ENCODE measurements around the gene HMX1.

The HMX1 gene

DNA sequence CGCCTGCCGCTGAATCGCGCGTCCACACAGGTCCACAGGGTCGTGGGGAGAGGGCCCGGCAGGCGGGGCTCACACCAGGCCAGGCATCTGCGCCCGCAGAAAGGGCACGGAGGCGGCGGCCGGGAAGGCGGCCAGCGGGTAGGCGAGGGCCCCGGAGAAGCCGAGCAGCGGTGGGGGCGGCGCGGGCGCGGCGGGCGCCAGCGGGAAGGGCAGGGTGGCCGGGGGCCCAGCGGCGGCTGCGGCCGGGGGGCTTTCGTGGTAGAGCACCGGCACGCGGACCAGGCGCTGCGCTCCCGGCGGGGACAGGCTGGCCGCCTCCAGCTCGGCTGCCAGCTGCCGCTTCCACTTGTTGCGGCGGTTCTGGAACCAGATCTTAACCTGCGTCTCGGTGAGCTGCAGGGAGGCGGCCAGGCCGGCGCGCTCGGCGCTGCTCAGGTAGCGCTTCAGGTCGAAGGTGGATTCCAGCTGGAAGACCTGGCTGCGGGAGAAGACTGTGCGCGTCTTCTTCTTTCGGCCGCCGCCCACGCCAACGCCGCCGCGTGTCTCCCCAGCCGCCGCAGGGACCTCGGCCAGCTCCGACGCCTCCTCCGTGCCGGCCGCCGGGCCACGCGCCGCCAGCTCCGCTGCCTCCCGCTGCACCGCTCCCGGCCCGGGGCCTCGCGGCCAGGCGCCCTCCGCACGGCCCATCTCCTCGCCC lies 3.9 kb downstream of the HMX1 start:
- no peak for DNase-seq

DNA sequence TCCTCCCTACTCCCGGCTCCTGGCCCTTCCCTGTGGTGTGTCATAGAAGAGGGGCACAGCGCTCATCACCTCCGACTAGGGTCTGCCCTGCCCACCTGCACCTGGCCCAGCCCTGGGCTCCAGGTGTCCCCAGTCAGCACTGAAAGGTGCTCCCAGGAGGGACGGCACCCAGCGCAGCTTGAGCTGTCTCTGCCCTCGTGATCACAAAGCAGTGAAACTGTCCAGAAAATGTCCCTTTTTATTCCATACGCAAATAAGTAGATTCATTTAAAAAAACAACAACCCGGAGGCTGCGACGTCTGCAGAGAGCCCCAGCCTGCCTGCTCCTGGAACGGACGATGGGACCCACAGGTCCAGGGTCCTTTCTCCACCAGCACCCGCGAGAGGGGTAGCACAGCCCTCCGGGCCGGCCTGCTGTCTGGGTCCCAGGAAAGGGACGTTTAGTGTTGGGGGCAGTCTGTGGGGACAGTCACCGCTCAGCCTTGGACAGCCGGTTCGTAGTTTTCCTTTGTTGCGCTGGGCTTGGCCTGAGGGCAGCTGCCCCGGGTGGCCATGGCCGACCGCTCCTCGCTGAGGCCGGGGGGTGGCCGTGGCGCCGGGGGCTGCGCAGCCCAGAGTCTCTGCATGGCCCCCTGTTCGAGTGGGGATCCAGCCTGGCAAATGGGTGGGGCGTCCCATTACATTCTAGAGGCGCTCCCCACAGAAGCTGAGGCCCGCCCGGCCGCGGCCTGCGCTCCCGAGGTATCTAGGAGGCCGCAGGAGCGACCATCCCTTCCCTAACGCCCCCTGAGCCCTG lies 4.6 kb downstream of the HMX1 start:
- no peak for DNase-seq

DNA sequence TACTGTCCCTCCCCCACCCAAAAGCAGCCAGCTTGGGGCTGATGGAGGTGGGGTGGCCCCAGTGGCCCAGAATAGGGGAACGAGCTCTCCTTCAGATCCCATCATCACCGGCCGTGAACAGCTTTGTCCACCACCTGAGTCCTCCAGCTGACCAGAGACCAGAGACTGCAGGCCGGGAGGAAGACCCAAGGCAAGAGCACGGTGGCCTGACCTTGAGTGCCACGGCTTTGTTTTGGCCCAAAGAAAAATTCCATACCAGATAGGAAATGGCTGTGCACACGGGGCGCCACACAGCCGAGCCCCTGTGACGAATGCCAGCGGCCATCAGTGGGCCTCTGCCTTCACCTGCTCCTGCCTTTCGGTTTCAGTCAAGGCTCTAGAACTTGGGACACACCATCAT lies 5.2 kb downstream of the HMX1 start:
- no peak for DNase-seq

DNA sequence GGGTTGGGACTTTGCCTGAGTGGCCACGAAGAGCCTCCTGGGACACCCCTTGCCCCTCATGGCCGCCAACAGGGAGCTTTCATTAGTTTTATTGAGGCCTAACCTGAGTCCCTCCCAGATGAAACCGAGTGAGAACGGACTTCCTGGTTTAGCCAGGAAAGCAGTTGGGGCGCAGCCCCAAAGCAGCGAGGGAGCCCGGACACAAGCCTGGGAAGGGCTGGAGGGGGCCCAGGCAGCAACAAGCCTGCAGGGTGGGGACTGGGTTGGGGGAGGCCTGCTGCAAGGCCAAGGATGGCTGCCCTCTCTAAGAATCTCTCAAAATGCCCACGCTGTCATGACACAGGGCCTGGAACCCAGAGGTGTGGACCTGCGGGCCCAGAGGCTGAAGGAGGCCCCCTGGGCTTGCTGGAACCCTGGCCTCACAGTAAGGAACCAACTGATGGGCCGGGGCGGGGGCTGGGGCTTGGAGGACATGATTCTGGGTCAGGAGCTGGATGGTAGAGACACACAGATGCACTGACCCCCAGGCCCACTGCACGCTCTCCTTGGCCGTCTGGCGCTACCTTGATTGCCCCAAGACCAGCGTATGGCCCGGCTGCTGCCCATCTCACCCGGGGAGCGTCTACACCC lies 5.8 kb downstream of the HMX1 start:
- DNase-seq, result no peak

DNA sequence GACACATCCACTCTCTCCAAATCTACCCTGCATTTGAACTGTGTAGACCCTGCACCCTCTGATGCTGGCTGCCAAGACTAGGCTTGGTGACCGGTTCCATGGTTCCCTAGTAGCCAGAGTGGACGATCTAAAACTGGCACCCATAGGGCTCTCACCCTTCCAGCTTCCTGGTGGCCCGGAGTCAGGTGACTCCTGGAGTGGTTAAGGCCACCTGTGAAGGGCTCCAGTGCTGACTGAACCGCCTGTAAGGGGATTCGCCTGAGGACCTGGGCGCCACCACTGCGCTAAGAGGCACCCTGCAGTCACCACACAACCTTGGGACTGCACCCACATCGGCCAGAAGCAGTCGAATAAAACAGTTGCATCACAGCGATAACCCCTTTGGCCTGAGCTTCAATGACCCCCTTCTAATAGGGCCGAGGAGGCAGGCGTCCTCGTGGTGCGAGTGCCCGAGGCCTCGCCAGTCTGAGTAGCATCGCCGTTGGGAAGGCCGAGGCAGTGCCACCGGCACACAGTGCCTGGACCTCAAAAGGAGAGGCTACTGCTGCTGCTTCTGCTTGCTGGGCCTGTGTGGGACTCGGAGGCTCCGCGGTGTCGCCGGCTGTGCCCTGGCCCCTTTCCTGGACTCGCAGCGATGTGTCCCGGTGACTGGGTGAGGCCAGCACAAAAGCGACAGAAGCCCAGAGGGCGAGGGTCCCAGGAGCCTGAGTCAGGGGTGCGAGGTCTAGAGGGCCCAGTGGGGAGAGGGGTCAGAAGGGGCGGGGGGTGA lies 6.5 kb downstream of the HMX1 start:
- DNase-seq, result no peak

DNA sequence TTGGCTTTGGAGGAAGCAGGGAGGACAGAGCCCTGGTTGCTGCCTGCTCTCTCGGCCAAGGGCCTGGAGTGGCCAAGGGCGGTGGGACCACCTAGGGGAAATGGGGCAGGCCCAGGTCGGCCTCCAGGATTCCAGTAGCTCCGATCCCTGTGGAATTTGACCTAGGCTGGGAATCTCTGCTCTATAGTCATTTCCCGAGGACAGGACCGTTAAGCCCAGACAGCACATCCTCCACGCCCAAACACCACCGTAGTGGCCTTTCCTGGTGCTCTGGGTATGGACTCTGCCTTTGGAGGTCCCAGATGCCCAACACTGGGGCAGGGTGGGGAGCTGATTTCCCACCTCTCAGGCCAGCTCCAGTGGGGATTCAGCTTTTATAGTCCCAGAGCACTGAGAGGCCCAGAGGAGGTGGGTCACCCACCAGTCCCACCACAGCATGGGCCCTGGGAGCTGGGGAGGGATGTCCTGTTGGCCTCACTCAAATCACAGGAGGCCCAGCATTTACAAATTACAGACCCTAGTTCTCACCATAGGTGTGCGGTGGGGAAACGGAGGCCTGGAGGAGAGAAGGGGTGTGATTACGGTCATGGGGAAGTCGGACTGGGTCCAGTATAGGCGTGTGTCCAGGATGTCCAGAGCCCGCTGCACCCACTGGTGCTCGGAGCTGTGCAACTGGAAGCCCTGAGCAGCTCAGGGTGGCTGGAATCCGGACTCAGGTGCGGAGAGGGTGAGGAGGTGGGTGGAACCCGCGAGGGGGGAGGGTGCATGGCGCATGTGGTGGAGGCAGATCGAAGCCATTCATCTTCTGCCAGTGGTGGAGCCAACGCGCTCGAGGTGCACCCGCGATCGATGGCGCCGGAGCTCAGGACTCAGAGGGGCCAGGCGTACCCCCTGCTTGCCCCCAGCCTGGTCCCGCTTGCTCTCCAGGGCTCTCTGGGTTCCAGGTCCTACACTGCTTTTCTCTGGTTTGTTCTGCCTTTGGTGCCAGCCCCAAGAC lies 7.7 kb downstream of the HMX1 start:
- no peak for DNase-seq

DNA sequence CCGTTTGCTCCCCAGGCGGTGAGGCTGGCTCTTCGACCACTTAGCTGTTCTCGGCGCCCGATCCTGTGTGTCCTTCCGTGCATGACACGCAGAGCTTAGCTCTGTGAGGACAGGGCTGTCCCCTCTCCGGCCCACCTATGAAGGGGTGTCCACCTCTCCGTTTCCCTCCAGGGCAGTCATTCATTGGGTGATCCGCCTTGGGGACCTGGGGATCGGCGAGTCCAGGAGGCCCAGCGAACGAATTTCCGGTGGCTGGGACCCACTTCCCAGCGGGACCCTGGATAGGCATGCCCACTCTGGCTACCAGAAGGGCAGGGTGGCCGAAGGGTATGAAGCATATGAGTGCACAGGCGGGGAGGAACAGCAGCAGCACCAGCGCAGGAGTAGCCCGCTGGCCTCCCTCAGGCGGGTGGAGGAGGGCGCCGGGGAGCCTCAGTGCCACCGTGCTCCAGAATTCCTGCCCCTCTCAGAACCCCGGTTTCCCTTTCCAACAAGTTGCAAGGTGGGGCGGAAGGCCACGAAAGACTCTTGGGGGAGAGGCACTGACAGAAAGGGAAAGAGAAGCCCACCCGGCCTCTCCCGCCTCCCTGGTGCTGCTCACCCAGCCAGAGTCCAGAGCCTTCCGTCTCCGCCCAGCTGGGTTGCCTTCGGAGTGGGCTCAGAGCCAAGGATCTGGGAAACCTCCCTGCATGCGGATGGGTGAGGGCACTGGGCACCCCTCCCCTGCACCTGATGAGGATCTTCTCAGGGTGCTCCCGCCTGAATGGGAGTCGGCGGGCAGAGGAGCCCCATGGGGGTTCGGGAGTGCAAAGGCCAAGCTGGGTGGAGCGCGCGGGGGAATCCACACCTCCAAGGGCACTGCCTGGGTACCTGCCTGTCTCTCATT lies 8.6 kb downstream of the HMX1 start:
- DNase-seq, result peak; percentile 13

DNA sequence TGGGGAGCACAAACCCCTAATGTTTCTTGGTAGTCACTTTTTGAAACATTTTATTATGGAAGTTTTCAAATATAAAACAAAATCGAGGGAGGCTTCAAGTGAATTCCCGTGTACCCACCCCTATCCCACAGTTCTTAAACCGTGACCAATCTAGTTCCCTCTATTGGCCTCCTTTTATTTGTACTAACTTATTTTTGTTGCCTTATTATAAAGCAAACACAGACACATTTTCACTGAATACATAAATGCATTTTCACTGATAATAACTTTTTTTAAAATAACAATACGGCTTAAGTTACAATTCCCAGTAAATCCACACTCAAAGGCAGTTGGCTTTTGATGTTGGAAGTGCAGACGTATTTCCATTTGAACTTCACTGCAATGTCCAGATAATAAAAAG lies 9.3 kb downstream of the HMX1 start:
- DNase-seq, result no peak

DNA sequence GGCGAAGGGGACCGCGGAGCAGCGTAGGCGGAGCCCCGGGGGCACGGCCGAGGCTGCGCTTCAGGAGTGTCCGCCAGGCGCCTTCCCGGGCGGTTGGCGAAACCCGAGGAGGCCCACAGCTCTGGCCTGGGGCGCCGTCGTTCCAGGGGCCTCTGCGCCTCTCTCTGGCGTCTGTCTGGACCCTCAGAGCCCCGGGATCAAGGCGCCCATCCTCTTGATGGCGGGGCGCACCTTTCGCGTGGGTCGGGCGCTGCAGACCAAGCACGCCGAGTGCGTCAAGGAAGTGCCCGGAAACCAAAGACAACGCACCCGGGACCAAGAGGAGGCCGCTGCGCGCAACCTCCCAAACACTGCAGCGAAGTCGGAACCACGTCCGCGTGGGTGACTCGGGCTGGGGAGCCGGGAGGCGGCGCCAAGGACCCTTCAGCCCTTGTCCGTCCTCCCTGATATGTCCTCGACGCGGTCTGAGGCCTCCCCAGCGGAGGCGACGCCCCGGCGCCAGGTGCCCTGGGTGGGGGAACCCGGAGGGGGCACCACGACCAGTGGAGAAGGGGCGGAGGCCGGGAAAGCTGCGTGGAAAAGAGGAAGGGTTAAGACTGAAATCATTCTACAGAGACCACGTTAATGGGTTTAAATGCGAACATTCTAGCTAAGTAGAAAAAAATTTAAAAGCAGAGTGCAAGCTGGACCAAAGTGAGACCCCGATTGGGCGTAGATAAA lies 9.9 kb downstream of the HMX1 start:
- DNase-seq, result peak; percentile 20

DNA sequence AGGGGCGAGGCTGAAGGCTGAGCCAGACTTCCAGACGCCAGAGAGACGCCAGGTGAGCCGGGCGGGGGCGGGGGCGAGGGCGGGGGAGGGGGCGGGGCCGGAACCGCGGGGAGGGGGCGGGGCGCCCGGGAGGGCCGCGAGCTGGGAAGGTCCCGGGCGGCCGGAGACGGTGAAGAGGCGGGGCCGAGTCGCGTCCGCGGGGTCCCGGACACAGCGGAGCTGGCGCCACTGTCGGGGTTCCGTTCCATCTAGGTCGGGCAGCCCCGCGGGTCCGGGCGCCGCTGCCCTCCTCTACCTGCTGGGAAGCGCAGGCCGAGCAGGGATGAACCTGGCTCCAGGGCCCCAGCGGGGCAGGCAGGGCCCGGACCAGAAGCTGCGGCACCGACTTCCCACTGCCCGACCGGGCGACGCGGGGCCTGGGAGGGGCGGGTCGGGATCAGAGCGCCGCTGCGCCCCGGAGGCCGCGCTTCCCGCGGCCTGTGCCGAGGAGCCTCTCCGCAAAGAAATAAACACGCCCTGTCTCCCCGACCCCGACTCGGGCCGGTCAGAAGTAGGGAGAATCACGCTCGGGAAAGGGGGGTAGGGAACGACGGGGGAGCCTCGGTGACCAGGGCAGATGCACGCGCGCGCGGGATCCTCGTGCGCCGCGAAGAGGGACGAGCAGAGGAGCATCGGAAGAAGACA lies 10.6 kb downstream of the HMX1 start:
- peak; percentile 43 for DNase-seq

DNA sequence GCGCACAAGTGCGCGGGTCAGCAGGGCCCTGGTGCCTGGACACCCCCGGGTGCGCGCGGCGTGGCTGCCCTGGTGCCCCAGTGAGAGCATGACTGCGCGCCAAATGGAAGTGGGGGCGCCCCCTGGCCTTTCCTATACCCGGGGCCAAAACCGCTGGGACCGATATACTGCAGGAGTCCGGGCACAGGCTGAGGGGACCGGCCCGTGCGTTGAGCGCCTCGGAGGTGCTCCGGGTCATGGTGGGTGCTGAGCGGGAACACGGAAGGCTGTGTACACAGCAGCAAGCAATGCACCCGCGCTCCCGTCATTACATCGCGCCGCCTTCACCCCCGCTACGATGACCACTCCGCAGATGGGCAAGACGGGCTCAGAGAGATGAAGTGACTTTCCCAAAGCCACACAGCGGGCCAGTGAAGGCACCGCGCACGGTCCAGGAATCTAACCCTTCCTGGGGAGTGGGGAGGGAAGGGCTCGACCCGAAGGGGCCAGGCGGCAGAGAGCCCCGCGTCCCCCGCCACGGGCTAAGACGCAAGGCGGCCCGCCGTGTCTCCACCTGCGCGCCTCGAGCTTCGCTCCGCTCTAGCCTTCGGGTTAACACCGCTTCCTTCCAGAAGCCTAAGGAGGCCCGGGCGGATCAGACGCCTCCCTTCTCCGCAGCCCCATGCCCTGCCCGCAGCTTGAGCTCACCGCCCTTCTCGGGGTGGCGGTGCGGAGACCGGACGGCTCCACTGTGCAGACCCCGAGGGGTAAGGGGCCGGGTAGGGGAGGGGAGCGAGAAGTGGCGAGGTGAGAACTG lies 11.3 kb downstream of the HMX1 start:
- DNase-seq, result no peak

DNA sequence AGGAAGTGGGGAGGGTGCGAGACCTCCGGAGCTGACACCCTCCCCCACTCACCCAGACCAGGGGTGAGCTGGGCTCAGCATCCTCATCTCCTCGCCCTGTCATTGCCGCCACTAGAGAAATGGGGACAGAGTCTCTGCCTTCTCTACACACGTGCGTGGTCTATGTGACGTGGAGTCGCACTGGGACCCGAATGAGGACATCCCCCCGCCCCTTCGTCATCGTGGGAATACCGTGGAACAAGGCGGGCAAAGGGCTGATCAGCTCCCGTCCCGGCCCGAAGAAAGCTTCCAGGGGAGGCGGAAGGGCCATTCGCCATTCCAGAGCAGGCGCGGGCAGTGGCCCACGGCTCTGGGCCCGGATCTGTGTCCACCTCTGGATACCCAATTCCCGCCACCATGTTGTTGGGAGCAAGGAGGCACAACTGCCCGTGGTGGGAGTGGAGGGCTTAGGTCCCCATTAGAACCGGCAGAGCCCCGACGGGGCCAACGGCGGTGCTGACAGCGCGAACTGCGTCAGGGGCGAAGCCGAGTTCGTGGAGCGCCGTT lies 12.0 kb downstream of the HMX1 start:
- no peak for DNase-seq

DNA sequence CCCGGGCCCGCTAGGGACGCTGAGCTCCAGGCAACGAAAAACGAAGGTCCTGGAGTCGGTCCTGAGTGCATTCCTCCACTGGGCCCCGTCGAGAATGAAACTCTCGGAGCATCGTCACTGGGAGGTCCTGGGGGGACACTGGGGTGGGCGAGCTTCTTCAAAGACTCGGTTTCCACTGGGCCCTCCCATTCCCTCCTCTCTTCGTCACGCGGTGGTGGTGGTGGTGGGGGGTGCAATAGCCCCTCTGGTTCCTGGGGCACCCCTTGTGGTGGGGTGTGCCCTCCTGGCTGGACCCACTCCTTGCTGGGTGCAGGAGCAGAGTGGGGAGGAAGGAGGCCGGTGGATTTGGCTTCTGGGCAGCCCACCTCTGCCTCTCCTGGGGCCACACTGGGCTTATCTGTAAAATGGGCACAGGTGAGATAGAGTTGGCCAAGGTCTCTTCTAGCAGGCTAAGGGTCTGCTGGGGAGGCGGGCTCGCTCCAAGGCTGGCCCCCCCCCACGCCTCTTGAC lies 12.9 kb downstream of the HMX1 start:
- DNase-seq, result no peak

DNA sequence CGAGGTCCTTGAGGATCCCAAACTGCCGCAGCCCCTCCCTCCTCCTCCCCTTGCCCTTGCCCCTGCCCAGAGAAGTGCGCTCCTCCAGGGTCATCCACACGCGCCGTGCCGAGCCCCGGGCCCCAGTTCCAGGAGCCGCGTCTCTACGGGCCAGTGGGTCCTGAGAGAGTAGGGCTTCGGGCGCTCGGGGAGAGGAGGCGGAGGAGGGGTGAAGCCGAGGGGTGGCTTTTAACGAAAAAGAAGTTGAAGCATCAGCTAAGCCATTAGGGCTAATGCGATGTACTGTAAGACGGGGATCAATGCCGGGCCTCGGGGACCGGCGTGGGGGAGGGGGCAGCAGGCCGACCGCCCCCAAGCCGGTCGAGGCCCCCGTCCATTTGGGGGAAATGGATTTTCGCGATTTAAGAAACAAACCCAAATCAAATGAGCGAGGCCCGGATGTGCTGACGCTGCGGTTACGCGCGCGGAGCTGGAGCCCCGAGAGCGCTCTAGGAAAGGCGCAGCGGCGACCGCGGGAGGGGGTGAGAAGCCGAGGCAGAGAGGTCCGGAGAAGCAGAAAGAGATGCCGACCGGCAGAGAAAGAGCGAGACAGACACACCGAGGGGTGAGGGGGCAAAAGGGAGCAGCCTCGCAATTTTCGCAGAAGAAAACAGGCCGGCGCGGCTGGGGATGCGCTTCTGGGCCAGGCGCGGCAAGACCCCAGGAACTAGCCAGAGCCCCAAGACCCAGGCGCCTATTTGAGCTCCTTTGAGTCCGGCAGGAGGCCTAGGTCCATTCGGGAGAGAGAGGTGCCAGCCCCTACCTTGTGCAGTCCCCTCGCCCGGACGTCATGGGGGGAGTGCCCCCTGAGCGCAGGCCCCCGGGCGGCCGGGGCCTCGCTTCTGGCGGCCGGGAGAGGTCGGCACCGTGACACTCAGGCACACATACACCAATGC lies 13.6 kb downstream of the HMX1 start:
- no peak for DNase-seq

DNA sequence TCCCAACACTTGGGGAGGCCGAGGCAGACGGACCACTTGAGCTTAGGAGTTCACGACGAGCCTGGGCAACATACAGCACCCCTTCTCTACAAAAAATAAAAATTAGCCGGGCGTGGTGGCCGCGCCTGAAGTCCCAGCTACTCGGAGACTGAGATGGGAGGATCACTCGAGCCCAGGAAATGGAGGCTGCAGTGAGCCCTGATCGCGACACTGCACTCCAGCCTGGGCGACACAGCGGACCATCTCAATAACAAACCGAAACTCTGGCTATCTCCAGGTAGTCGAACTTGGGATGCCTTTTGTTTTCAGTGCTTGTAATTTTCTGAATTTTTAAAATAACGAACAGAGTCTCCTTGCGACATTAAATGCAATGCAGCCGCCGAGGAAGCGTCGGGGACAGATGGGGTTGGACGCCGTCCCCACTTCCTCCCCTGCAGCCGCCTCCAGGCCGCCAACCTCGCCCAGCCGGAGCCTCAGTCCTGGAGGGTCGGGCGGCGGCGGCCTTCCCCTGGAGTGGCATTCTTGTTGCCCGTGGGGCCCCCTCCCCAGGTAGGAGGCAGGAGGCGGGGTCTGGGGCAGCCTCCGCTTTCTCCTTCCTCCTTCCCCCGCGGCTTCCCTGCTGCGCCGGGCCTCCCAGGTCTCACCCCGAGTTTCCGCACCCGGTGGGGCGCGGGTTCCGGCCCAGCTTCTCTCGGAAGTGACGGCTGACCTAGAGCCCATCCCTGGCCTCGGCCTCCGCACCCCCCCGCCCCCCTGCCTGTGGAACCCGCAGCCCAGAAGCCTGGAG lies 14.6 kb downstream of the HMX1 start:
- DNase-seq, result no peak

DNA sequence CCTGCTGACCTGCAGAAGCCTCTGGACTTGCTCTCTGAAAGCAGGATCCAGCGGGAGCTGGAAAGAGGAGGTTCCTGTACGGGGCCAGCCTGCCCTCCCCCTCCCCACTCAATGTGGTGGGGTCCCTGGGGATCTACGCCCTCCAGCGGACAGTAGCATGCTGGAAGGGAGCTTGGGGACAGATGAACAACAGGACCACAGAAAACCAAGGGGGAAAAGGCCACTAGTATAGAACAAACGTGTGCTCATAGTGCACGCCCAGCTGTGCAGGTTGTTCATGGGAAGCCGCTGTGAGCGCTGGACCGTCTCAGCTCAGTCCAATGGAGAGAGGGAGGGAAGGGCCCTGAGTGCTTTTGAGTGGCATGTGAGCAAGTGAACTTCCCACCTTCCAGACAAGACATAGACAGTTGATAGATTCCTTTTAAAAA lies 15.8 kb downstream of the HMX1 start:
- DNase-seq, result no peak

Data from NCI-H1105 (cell line).